Measurements from ENCODE around the gene DNAI7.

The DNAI7 gene

GRCh38 chr12:25155022-25155576, 39.9 kb downstream of the DNAI7 start:
- DNase-seq (ENCODE audit: low read depth), result peak; percentile 74
- peak overlapping the region; percentile 21 for H3K4me3 ChIP-seq (ENCODE audit: low read depth, low read length)

GRCh38 chr12:25152055-25152454, 42.9 kb downstream of the DNAI7 start:
- no peak for TF ChIP-seq CTCF (IDR thresholded peaks at IDR 0.05; ENCODE audit: insufficient read depth, low read depth, low read length, missing control alignments)
- no peak overlapping the region for H3K4me3 ChIP-seq (ENCODE audit: low read depth, low read length)
- no peak for DNase-seq (ENCODE audit: low read depth)

More at GRCh38 chr12:25155022-25155576, 39.9 kb downstream of the DNAI7 start:
- TF ChIP-seq CTCF (IDR thresholded peaks at IDR 0.05; ENCODE audit: insufficient read depth, low read depth, low read length, missing control alignments), result peak; percentile 56

GRCh38 chr12:25151476-25151875, 43.5 kb downstream of the DNAI7 start:
- no peak for TF ChIP-seq CTCF (IDR thresholded peaks at IDR 0.05; ENCODE audit: insufficient read depth, low read depth, low read length, missing control alignments)
- no peak overlapping the region for H3K4me3 ChIP-seq (ENCODE audit: low read depth, low read length)
- no peak for DNase-seq (ENCODE audit: low read depth)

- no peak overlapping the region for H3K4me3 ChIP-seq (ENCODE audit: low read depth, low read length)
- no peak for TF ChIP-seq CTCF (IDR thresholded peaks at IDR 0.05; ENCODE audit: insufficient read depth, low read depth, low read length, missing control alignments)
- DNase-seq (ENCODE audit: low read depth), result no peak
Measured at GRCh38 chr12:25146686-25147085, 48.3 kb downstream of the DNAI7 start.

GRCh38 chr12:25135531-25136154, 59.3 kb downstream of the DNAI7 start:
- DNase-seq (ENCODE audit: low read depth), result peak; percentile 58
- TF ChIP-seq CTCF (IDR thresholded peaks at IDR 0.05; ENCODE audit: insufficient read depth, low read depth, low read length, missing control alignments), result peak; percentile 41
- H3K4me3 ChIP-seq (ENCODE audit: low read depth, low read length), result no peak overlapping the region

- H3K4me3 ChIP-seq (ENCODE audit: low read depth, low read length), result no peak overlapping the region
- TF ChIP-seq CTCF (IDR thresholded peaks at IDR 0.05; ENCODE audit: insufficient read depth, low read depth, low read length, missing control alignments), result no peak
- DNase-seq (ENCODE audit: low read depth), result no peak
Measured at GRCh38 chr12:25131270-25131669, 63.7 kb downstream of the DNAI7 start.

- H3K4me3 ChIP-seq (ENCODE audit: low read depth, low read length), result no peak overlapping the region
- DNase-seq (ENCODE audit: low read depth), result peak; percentile 53
- peak; percentile 48 for TF ChIP-seq CTCF (IDR thresholded peaks at IDR 0.05; ENCODE audit: insufficient read depth, low read depth, low read length, missing control alignments)
Measured at GRCh38 chr12:25130741-25131188, 64.2 kb downstream of the DNAI7 start.

Data from GM12865 (cell line).